CD4-positive, alpha-beta T cell treated with Interleukin-6 at 100 ng/mL for 8 hours (primary cell): ENCODE measurements around the gene SLC35F4.
"Not testable (repeated sequence)": the region's sequence is repeated elsewhere in the genome, so short reads cannot be mapped to it uniquely, and the experiment has no call there.

Experiments
- DNase-seq: peaks from one replicate; pipeline ENCODE4 v3.0.0-alpha.2; 2020; ENCODE audit warnings: mixed read lengths, low spot score

Gene SLC35F4

DNA sequence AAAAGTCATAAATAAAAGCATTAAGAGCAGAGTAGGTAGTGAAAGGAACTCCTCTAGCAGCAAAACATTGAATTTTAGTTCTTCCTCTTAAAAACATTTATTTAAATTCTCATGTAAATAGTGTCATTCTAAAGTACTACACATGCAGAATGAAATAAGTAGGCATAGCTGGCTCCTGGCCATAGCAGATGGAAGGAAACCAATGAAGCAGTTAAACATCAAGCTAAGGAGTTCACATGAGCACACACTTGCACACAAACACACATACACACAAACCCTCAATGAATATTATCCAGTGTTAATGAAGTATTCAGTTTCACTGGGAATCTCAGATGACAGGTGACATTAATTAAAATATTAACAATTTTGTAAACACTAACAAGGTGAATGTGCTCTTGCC is 69.3 kb downstream of the SLC35F4 start:
- DNase-seq: no peak

DNA sequence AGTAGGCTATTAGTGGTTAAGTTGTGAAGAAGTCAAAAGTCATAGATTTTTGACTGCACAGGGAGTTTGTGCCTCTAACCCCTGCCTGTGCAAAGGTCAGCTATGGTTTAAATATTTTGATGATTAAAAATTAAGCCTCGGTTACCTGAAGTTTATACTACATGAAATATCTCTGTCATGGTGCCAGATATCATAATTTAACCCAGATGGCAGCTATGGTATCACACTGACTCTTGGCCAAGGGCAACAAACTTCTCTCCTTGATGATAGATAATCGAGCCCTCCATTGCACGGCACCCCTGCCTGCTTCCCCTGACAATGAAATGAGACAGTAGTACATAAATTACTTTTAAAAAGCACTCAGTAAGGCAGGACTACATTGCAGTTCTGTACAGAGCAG is 80.8 kb downstream of the SLC35F4 start:
- DNase-seq: no peak

DNA sequence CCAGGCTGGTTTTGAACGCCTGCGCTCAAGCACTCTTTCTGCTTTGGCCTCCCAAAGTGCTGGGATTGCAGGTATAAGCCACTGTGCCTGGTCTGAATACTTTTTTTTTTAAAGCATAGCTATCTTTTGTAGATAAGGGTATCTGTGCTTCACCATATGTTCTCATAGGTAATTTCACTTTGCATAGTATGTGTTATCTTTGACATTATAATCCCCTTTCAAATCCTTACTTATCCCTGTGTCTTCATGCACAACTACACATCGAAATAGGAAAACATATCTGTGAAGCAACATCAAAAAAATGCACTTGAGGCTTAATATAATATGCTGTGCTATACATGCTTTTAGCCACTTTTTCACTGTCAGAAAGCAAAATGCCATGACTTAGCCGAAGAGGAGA is 94.1 kb downstream of the SLC35F4 start:
- no peak for DNase-seq

DNA sequence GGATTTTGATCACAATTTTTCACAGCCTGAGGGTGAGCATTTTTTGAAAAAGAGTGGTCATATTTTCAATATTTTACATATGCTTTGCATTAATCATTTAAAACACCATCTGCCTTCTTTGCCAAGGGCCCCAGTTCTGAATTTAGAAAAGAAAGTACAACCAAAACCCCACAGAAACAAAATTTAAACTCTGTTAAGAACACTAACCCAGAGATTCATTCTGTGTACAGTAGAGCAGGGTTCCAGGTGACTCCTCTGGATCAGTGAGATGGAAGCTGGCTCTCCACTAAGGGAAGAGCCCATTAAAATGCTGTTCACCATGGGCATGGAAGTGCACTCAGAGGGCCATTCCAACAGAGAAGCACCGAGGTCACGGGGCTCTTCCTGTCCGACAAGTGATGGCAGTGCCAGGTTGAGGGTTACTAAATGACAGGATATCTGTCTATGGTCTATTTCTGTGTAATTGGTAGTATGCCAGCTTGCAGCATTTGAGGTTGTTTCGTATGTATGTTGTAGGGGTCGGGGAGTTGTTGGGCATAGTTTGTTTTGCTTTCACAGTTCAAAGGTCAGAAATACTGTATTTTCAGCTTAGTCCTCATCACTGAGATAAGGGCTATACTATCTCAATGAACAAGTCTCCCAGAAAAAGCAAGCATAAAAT is 95.9 kb downstream of the SLC35F4 start:
- no peak for DNase-seq

DNA sequence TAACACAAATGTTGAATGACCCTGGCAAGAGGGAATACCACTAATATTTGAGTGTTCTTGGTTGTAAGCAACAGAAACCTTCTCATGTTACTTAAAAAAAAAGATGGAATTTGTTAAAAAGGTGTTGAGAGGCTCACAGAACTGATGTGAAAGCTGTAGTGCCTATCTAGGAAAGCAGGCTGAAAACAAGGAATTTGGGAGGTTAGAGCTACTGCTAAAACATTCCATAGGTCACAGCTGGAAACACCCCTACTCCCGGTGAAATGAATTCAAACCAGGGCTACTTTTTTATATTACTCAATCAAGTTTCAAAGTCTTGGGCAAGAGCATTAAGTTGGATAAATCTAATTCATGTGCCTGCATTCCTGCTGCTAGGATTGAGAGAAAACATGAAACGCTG is 104.1 kb downstream of the SLC35F4 start:
- DNase-seq: no peak

DNA sequence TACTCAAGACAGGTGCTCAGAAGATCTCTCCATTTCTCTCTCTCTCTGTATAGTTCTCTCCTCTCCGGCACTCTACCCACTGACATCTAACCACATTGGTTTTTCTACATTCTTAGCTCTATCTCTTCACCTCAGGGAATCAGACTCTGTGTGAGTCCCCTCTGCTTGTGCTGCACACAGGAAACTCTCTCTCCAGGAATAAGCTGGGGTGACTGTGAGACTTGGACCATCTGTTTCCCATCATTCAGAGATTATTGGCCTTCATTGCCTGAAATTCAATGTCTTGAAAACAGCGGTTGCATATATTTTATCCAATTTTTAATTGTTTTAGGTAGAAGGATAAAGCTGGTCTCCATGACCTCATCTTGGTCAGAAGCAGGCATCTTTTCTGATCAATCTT is 105.0 kb downstream of the SLC35F4 start:
- DNase-seq: no peak

DNA sequence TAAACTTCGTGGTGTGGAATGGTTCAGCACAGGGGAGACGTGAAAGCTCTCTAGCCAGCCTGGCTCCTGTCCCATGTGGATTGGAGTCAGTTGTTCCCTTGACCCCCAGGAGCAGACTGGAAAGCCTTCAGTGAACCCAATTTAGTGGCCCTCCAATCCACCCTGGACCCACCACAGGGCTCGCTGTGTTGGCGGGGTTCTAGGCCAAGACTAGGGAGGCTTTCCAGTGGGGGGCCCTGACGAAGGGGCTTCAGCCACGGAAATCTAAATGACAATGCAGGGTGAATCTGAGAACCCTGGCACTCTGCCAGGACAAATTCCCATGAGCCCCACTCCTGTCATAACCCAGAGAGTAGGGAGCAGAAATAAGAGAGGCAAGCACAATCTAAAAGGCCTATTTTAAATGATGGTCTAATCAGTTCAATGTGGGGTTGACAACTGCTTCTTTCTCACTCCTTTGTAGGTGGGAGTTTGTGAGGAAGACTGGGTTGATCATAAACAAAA is 110.8 kb downstream of the SLC35F4 start:
- DNase-seq: no peak

DNA sequence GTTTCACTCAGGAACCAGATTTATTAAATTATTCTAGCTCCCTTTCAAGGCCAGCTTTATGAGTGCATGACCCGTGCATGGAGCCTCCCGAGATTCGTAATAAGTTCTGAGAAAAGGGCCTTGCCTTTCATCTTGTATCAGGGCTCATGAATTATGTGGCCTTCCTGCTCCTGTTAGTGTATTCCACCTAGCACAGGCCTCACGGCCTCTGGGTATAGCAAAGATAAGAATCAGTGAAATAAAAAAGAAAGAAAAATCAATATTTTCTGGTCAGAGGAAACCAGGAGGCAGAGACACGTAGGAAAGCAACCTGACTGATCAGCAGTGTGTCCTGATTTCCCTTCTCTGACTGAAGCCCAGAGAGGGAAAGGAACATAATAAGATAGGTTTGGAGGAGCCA is 111.4 kb downstream of the SLC35F4 start:
- DNase-seq: no peak

DNA sequence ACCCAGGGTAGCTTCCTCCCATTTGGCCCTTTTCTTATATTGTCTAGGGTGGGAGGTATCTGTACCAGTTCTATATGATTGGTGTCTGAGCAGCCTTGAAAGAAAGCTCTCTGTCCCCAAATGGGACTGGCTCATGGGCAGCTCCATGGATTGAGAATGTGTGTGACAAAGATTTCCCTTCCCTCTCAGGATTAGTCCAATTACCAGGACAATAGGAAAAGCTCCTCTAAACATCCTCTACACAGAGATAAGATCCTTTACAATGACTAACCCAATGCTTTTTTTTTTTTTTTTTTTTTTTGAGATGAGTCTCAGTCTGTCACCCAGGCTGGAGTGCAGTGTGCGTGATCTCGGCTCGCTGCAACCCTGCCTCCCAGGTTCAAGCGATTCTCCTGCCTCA is 112.1 kb downstream of the SLC35F4 start:
- no peak for DNase-seq

DNA sequence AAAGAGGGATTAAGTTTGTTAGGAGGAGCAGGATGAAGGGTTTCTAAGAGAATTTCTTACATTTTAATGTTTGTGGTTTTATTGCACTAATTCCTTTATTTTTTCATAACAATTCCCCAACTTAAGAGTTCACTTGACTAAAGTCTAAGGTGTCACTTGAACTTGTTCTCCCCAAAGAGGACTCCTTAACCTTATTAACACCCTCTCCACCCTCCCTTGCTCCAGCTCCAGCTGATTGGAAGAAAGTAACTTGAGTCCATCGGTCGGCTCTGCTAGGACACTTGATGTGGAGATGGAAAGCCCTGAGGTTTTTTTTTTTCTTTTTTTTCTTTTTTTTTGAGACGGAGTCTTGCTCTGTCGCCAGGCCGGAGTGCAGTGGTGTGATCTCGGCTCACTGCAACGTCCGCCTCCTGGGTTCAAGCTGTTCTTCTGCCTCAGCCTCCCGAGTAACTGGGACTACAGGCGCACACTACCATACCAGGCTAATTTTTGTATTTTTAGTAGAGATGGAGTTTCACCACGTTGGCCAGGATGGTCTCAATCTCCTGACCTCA is 113.7 kb downstream of the SLC35F4 start:
- not testable (repeated sequence) for DNase-seq

DNA sequence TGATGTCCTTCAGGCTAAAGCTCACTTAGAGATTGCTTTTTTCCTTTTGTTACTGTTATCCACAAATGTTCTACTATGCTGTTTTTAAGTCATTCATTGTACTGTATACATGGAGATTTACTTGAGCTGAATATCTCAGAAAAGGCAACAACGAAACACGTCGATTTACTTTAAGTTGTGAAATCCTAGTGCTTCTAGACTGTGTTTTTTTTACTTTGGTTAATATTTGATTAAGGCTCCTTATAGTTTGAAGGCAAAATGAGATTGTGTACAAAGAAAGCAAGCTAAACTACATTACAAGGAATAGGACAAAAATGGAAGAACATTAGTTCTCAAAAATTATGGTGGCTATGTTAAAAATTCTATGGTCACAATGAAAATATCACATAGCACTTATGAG is 114.5 kb downstream of the SLC35F4 start:
- DNase-seq: no peak

DNA sequence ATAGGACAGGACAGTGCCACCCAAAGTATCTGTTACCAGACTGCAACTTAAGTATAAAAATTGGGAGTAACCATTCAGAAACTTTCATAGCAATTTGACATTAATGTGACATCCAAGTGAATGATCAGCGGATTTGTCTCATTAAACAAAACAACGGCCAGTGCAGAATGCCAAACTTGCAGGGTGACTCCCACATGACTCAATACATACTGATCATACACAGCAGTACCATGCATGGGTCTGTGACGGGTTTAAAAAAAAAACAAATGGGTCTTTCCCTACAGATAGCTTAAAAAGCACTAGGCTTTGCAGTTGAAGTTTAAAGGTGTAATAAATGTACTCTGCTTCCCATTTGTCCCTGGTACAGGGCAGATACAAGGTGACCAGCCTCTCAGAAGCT is 116.6 kb downstream of the SLC35F4 start:
- no peak for DNase-seq

DNA sequence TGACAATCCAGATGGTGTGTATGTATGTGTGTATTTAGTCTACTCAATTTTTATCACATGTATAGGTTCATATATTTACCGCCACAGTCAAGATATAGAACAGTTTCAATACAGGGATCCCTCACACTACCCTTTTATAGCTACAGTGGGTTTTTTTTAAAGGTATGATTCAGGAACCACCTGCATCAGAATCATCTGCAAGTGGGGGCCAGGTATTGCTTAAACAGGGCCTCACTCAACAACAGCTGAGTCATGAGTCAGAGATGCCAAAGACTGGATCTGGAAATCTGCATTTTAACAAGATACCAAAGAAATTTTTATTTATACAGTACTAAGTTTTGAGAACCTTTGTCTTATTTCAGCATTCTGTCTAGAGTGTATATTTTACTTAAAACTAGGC is 117.6 kb downstream of the SLC35F4 start:
- no peak for DNase-seq

DNA sequence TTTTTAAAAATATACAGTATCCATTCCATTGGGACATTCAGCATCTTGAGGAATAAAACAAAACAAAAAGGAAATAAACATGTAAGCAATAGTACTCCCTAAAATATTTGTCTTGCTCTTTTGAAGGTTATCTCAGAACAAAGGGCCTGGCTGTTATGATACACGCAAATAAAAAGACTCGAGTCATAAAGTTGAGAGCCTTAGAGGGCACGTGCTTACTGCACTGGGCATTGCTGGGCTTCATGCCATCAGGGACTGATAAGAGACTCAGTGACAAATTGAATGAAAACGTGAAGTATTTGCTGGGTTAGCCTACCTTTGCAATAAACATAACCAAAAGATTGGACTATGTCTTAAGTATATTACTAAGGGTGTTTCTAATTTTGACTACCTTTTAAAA is 118.9 kb downstream of the SLC35F4 start:
- no peak for DNase-seq

DNA sequence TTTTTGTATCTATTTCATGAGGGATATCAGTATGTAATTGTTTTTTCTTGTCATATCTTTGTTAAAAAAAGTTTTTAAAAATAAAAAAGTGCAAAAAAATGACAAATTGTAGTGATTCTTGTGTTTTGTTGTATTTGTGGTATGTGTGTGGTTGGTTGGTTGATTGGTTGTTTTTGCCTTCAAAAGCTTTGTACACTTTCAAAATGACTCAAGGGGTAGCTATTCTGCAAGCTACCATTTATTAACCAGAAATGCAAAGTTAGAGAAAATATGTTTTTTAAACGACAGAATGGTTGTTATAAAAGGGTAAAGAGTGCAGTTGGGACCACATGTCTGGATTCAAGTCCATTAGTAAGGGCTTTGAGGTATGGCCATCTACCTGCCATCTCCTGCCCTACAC is 119.3 kb downstream of the SLC35F4 start:
- DNase-seq: no peak

DNA sequence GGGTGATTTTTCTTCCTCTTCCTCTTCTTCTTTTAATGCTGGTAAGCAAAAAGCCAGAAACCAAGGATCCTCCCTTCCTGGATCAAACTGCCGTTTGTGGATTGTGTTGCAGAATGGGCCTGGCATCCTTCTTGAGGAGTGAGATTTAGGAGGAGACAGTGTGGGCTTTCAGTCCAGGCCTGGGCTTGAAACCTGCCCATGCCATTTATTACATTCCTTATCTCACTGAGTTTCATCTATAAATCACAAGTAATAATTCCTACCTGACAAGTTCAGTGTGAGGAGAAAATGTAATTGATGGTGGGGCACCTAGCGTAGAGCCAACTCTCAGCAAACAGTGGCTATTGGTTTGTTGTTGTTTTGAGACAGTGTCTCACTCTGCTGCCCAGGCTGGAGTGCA is 126.4 kb downstream of the SLC35F4 start:
- DNase-seq: no peak

DNA sequence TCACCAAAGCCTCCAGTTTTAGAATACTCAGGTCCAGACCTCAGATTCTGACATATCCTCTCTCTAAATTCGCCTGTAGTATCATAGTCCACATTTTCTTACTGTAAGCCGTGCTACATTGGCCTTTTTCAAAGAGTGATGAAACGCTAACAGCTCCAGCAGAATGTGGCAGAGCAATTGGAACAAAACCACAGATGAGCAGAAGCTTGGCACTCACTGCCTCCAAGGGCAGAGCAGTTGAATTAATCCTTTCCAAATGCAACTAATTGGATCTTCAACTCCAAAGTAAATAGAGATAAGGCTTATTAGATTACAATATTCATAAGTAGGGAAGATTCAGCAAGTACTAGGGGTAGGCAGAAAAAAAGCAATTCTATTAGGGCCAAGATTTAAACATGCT is 128.3 kb downstream of the SLC35F4 start:
- no peak for DNase-seq

DNA sequence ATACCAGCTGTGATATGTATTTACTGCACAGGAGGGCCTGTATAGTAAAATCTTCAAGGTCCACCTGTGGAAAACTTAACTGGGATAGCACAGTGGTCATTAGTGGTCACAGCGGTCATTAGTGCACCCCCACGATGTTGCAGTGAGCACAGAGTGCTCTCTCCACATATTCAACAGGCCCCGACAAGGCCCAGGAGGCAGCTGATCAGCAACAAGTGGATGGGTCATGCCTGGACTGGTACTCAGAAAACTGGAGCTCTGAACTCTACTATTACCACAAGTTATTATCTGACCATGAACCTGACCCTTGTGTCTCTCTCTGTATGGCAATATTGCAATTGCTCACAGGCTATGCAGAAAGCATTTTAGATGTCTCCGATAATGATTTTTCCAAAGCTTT is 129.5 kb downstream of the SLC35F4 start:
- DNase-seq: no peak

DNA sequence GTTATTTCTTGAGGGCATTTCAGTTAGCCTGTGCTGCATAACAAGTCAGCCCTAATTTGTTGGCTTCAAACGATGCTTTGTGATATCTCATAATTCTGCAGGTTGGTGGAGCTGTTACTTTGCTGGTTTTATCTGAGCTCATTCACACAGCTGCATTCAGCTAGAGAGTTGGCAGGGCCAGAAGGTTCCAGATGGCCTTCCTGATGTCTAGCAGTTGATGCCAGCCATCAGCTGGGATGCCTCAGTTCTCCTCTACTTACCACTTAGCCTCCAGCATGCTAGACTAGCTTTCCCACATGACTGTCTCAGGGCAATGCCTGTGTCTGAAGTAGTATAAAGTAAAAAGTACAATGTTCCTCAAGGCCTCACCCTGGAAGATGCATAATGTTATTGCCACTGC is 130.6 kb downstream of the SLC35F4 start:
- no peak for DNase-seq

DNA sequence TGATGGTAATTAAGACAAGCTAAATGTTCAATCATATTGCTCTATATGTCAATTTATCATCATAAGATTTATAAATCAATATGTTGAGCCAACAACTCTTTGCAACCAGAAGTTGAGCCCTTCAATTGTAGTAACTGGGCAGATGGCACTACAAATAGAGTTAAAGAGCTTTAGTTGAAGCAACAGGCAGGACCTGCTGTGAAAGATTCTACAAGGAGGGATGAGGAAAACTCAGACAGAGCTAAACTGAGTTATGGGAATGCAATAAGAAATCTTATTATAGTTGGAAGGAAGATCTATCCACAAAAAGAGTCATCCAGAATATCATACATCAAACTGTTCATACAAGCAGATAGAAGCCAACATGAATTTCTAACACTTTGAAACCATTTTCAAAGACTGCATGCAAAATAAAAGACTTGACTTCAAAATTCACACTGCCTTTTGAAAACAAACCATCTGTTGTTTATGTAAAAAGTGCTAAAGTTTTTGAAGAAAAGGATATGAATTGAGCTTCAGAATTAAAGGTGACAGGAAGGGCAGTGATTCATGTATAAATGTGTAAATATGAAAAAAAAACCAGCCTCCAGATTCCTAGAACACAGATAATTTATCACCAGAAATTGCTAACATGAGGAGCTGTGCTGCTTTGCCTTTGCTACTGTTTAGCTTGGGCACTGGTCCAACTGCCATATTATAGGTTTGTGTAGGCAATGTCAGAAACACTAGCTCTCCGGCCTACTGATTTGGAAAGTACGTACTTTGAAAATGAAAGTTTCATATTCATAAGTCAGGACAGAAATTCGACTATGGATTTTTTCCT is 133.2 kb downstream of the SLC35F4 start:
- DNase-seq: no peak

DNA sequence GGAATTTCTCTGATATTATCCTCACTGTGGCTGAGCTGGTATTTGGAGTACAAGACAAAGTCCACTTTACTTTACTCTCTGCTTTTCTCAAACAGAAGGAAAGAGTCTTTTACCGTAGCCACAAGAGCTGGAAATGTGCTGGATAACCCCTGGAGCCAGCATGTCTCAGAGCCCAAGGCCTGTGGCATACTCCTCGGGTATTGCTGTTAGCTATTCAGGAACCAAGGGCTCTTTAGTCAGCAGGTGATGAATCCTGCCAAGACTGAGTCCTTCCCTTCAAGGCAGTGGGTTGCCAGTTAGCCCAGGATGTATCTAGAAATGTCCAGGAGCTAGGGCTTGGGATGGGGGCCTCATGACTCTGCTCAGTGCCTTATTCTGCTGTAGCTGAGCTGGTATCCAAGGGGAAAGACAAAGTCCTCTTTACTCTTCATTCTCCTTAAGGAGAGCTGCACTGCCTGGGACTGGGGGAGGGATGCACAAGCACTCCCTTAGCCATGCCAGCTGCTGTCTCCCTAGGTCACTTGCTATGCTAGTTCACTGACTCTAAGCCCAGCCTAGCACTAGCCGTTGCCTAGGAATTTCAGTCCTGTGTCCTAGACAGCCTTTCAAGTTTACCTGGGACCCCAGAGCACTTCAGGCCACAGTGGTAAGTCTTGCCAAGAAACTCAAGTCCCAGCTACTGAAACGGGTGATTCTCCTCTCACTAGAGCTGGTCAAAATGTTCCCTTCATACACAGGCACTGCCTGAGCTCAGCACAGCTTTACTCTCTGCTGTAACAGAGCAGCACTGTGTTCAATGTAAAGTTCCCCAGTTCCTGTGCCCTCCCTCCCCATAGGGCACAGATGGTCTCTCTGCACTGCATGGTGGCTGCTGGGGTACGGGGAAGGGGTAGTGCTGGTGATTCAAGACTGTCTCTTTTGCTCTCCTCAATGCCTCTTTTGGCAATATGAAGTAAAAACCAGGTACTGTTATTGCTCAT is 136.4 kb downstream of the SLC35F4 start:
- no peak for DNase-seq
